CD4-positive, alpha-beta memory T cell (primary cell): ENCODE results near the gene BCLAF1. TPM values are rescaled to one million over a fixed set of nuclear protein-coding genes. Genes with fewer than 3 reads are reported as not detected.
A peak's percentile ranks its signal among the peaks of the same experiment; 100 is the strongest.

Experiments used
- CTCF ChIA-PET: fragments of 350-600 bp; sonication (Branson Sonifier 250); formaldehyde crosslinking; loops from one replicate; lab custom pipeline; 2021; ENCODE audit warnings: inconsistent platforms; ENCODE audit not compliant: partially characterized antibody; lab: Charles Lee
- POLR2A ChIA-PET: fragments of 350-600 bp; sonication (Branson Sonifier 250); formaldehyde crosslinking; loops from one replicate; lab custom pipeline; 2021; ENCODE audit not compliant: partially characterized antibody; lab: Charles Lee
- DNase-seq, 5 donors: peaks; one replicate each; pipeline versions ENCODE4 v3.0.0 to v3.0.0-alpha.2; 2020 to 2022; ENCODE audit warnings: mixed read lengths in 1 of 5
- H3K27ac ChIP-seq: one replicate; pipeline ENCODE4 v1.7.0; 2013; ENCODE audit warnings: low read depth, low read length
- H3K27me3 ChIP-seq: 2 replicates; pipeline ENCODE4 v1.7.0; 2013; ENCODE audit warnings: mild to moderate bottlenecking, low read length, moderate library complexity; ENCODE audit not compliant: insufficient read depth
- H3K36me3 ChIP-seq: 2 replicates; pipeline ENCODE4 v1.7.0; 2013; ENCODE audit warnings: mild to moderate bottlenecking, low read length, moderate library complexity; ENCODE audit not compliant: insufficient read depth
- H3K4me1 ChIP-seq: 2 replicates; pipeline ENCODE4 v1.7.0; 2013; ENCODE audit warnings: mild to moderate bottlenecking, low read length, moderate library complexity; ENCODE audit not compliant: insufficient read depth
- H3K4me3 ChIP-seq, 2 donors: one replicate each; pipeline ENCODE4 v1.7.0; 2013; ENCODE audit warnings: low read length in 2 of 2, mild to moderate bottlenecking in 1 of 2
- H3K9me3 ChIP-seq, 2 donors: one replicate each; pipeline ENCODE4 v1.7.0; 2013; ENCODE audit warnings: low read length in 2 of 2, control low read depth in 1 of 2; ENCODE audit not compliant: control insufficient read depth in 1 of 2
- H3K27ac Mint-ChIP-seq, 7 donors: one replicate each; pipeline ENCODE4 v1.8.0; 2020 to 2021; ENCODE audit warnings: mixed read lengths in 7 of 7, mild to moderate bottlenecking in 6 of 7, inconsistent platforms in 3 of 7, moderate library complexity in 3 of 7
- H3K27me3 Mint-ChIP-seq, 2 donors: one replicate each; pipeline ENCODE4 v1.8.0; 2020 to 2021; ENCODE audit warnings: mixed read lengths in 2 of 2
- H3K36me3 Mint-ChIP-seq, 2 donors: one replicate each; pipeline ENCODE4 v1.8.0; 2020 to 2021; ENCODE audit warnings: mixed read lengths in 2 of 2, inconsistent platforms in 1 of 2, mild to moderate bottlenecking in 1 of 2
- H3K4me1 Mint-ChIP-seq, 4 donors: one replicate each; pipeline ENCODE4 v1.8.0; 2020 to 2021; ENCODE audit warnings: mixed read lengths in 4 of 4, mild to moderate bottlenecking in 1 of 4
- H3K4me3 Mint-ChIP-seq, 8 donors: one replicate each; pipeline ENCODE4 v1.8.0; 2020 to 2021; ENCODE audit warnings: mixed read lengths in 8 of 8, mild to moderate bottlenecking in 7 of 8, moderate library complexity in 6 of 8, inconsistent platforms in 3 of 8
- H3K9me3 Mint-ChIP-seq, 8 donors: one replicate each; pipeline ENCODE4 v1.8.0; 2020 to 2021; ENCODE audit warnings: mixed read lengths in 8 of 8, mild to moderate bottlenecking in 5 of 8, inconsistent platforms in 3 of 8, moderate library complexity in 1 of 8
- intact Hi-C: fragments of 100-400 bp; cut with micrococcal nuclease; formaldehyde crosslinking; loops from one replicate; pipeline ENCODE4 v1.15.1; 2023
- polyA plus RNA-seq, 2 donors: library from polyadenylated mRNA; unstranded; fragments of 300-500 nt; fragmentation: Illumina TruSeq; gene quantifications; one replicate each; pipeline ENCODE4 v1.2.3, GENCODE V29; 2021
- total RNA-seq, 2 experiments: library from RNA; stranded (reverse); gene quantifications; one replicate each; pipeline ENCODE4 v1.2.3, GENCODE V29; 2021

BCLAF1 gene, protein sequence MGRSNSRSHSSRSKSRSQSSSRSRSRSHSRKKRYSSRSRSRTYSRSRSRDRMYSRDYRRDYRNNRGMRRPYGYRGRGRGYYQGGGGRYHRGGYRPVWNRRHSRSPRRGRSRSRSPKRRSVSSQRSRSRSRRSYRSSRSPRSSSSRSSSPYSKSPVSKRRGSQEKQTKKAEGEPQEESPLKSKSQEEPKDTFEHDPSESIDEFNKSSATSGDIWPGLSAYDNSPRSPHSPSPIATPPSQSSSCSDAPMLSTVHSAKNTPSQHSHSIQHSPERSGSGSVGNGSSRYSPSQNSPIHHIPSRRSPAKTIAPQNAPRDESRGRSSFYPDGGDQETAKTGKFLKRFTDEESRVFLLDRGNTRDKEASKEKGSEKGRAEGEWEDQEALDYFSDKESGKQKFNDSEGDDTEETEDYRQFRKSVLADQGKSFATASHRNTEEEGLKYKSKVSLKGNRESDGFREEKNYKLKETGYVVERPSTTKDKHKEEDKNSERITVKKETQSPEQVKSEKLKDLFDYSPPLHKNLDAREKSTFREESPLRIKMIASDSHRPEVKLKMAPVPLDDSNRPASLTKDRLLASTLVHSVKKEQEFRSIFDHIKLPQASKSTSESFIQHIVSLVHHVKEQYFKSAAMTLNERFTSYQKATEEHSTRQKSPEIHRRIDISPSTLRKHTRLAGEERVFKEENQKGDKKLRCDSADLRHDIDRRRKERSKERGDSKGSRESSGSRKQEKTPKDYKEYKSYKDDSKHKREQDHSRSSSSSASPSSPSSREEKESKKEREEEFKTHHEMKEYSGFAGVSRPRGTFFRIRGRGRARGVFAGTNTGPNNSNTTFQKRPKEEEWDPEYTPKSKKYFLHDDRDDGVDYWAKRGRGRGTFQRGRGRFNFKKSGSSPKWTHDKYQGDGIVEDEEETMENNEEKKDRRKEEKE
- total RNA-seq (100 to 1,000 TPM; 233 to 242 TPM), polyA plus RNA-seq (100 to 1,000 TPM in 1 of 2 donors, 10 to 100 TPM in 1; 81.9 to 114 TPM)

DNA sequence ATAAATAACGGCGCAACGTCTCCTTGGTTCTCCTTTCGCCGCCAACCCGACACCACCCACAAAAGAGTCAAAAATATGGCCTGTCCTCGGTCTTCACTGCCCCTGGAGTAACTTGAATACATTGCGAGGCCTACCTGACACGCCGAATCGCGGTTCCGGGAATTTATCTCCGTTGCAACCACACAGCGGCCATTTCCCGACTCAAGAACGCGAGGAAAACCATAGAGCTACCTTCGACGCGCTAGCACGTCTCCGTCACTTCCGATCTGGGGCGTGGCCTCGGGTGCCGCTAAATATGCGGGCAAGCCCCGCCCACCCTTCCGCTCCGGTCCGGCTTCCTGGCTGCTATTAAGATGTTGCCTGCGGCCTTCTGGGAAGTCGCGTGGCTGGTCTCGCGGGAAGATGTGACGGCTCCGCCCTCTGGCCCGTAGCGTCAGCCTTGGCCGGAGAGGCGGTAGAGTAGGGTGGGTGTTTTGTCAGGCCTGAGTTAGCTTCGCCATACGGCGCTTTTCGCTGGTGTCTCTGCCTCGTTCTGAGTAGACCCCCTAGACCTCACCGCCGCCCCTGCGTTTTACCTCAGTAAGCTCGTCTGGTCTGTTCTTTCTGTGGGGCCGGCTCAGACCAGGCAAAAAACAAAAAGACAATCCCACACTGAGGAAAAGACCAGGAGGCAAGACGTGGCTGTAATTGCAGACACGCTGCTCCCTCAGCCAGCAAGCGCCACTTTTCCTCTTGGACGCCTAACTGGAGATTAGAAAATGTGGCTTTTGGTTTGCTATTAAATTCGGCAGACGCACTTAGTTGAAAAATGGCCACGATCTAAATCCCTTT, at the start of gene BCLAF1:
TSS of gene BCLAF1 (minus strand) at position 268 of the 831 bp plus-strand sequence. CDS start 9,980 bp downstream, outside the sequence.
- Mint-ChIP-seq H3K4me3 (peak within 1 kb of the TSS; percentile 93 to 100 (median 100)), H3K4me1 (peaks cover 22 to 72% (median 47%) of the 10 kb centered on the region in 4 donors), H3K27me3 (peaks cover 5% of the 10 kb centered on the region in 2 donors), H3K36me3 (peaks cover 15 to 40% of the 10 kb centered on the region in 2 donors), H3K9me3 (peaks cover 0 to 12% (median 2%) of the 10 kb centered on the region in 8 donors), H3K27ac (peak within 1 kb of the TSS; percentile 99 to 100 (median 100))
- H3K9me3 ChIP-seq, result no peaks in the 10 kb centered on the region
- ChIA-PET CTCF (interaction anchor here (0.9 to 4.0 kb wide), 12 partner anchors 21 to 1235 kb away, joined by 3 to 17 read pairs (median 4); partner anchors contain the start of genes AHI1, HBS1L, MAP3K5 and MTFR2), POLR2A (interaction anchor here (0.6 to 7.8 kb wide), 53 partner anchors 8 to 1758 kb away, joined by 3 to 198 read pairs (median 5); partner anchors contain the start of genes AHI1, HBS1L, MAP3K5 and MAP7)
- H3K27ac ChIP-seq, result peak within 1 kb of the TSS; percentile 100
- H3K36me3 ChIP-seq, result no peaks in the 10 kb centered on the region
- H3K27me3 ChIP-seq, result no peaks in the 10 kb centered on the region
- DNase-seq, result peak; percentile 99 to 100 (median 100)
- H3K4me3 ChIP-seq, result peak within 1 kb of the TSS; percentile 92 to 94
- peaks cover 56% of the 10 kb centered on the region for H3K4me1 ChIP-seq
- intact Hi-C loops, result loop anchor here (1.0 to 10.0 kb wide), 6 partner anchors 28 to 792 kb away; partner anchors contain the start of genes AHI1, MAP3K5, MTFR2 and PEX7

- Histone ChIP-seq H3K27me3 (no peaks in the 10 kb centered on the region), H3K36me3 (no peaks in the 10 kb centered on the region), H3K4me3 (no peak overlapping the region), H3K4me1 (no peaks in the 10 kb centered on the region), H3K27ac (no peak overlapping the region), H3K9me3 (no peaks in the 10 kb centered on the region)
- no peaks in the 10 kb centered on the region for H3K9me3 Mint-ChIP-seq
- CTCF ChIA-PET, result no interaction called here
- POLR2A ChIA-PET, result no interaction called here
- H3K4me3 Mint-ChIP-seq, result no peak overlapping the region
- H3K27me3 Mint-ChIP-seq, result no peaks in the 10 kb centered on the region
- no peak overlapping the region for H3K27ac Mint-ChIP-seq
- DNase-seq, result no peak
- intact Hi-C loops, result no loop called here
- no peaks in the 10 kb centered on the region for H3K36me3 Mint-ChIP-seq
- no peaks in the 10 kb centered on the region for H3K4me1 Mint-ChIP-seq
Measured at GRCh38 chr6:136338486-136338885, 48.8 kb upstream of the BCLAF1 start.

GRCh38 chr6:136337606-136338005, 48.0 kb upstream of the BCLAF1 start:
- Mint-ChIP-seq H3K4me1 (no peaks in the 10 kb centered on the region), H3K9me3 (no peaks in the 10 kb centered on the region), H3K27ac (no peak overlapping the region), H3K36me3 (no peaks in the 10 kb centered on the region), H3K4me3 (no peak overlapping the region), H3K27me3 (no peaks in the 10 kb centered on the region)
- DNase-seq, result no peak
- no peaks in the 10 kb centered on the region for H3K4me1 ChIP-seq
- intact Hi-C loops, result no loop called here
- ChIA-PET POLR2A (no interaction called here), CTCF (interaction anchor here (0.8 kb wide), 1 partner anchor 9 kb away, joined by 3 read pairs; no protein-coding TSS in a partner anchor)
- H3K4me3 ChIP-seq, result no peak overlapping the region
- no peaks in the 10 kb centered on the region for H3K9me3 ChIP-seq
- no peaks in the 10 kb centered on the region for H3K27me3 ChIP-seq
- no peaks in the 10 kb centered on the region for H3K36me3 ChIP-seq
- no peak overlapping the region for H3K27ac ChIP-seq

DNA sequence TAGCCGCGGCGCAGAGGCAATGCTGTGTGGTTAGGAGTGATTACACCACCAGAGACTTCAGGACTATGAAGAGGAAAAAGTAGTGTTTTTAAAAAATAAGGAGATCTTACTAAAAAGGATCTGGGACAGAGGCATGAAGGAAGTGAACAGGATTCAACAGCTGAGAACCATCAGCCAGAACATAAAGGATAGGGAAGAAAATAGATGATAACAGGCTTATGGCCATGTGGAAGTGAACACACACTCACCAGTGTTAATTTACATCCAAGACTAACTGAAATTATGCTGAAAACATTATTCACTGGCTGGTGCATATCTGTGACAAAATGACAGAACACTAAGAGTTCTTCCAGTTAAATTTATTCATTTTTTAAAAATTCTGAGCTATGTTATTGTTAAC, 47.5 kb upstream of the BCLAF1 start:
- no peaks in the 10 kb centered on the region for H3K27me3 Mint-ChIP-seq
- intact Hi-C loops, result no loop called here

GRCh38 chr6:136335736-136336363, 46.2 kb upstream of the BCLAF1 start:
- intact Hi-C loops, result no loop called here
- CTCF ChIA-PET, result no interaction called here
- no peaks in the 10 kb centered on the region for H3K27me3 Mint-ChIP-seq
- H3K4me1 ChIP-seq, result no peaks in the 10 kb centered on the region
- H3K27ac ChIP-seq, result no peak overlapping the region
- no peak overlapping the region for H3K4me3 ChIP-seq
- no peaks in the 10 kb centered on the region for H3K36me3 ChIP-seq
- H3K4me3 Mint-ChIP-seq, result no peak overlapping the region
- no peak overlapping the region for H3K27ac Mint-ChIP-seq
- no peaks in the 10 kb centered on the region for H3K9me3 ChIP-seq
- no peaks in the 10 kb centered on the region for H3K27me3 ChIP-seq
- no peaks in the 10 kb centered on the region for H3K9me3 Mint-ChIP-seq
- DNase-seq, result no peak
- POLR2A ChIA-PET, result no interaction called here
- no peaks in the 10 kb centered on the region for H3K4me1 Mint-ChIP-seq
- no peaks in the 10 kb centered on the region for H3K36me3 Mint-ChIP-seq

More for the DNA sequence above, 47.5 kb upstream of the BCLAF1 start:
- Histone ChIP-seq H3K27me3 (no peaks in the 10 kb centered on the region), H3K9me3 (no peaks in the 10 kb centered on the region), H3K4me3 (no peak overlapping the region), H3K4me1 (no peaks in the 10 kb centered on the region), H3K27ac (no peak overlapping the region), H3K36me3 (no peaks in the 10 kb centered on the region)
- Mint-ChIP-seq H3K4me1 (no peaks in the 10 kb centered on the region), H3K9me3 (no peaks in the 10 kb centered on the region), H3K36me3 (no peaks in the 10 kb centered on the region), H3K27ac (no peak overlapping the region), H3K4me3 (no peak overlapping the region)
- POLR2A ChIA-PET, result no interaction called here
- CTCF ChIA-PET, result interaction anchor here (0.8 kb wide), 1 partner anchor 9 kb away, joined by 3 read pairs; no protein-coding TSS in a partner anchor
- no peak for DNase-seq

DNA sequence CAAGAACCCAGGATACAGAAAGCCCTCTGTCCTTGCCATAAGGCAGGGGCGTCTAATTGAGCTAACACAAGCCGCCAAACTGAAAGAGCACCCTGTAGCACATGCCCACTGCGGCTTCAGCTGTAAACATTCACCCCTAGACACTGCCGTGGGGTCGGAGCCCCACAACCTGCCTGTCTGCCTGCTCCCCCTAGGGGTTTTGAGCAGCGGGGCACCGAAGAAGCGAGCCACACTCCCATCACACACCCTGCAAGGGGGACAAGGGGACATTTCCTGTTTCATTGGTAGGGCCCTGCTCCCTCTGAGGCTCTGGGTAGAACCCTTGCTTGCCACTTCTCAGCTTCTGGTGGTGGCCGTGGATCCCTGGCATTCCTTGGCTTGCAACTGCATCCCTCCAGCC, 45.2 kb upstream of the BCLAF1 start:
- H3K4me1 Mint-ChIP-seq, result no peaks in the 10 kb centered on the region
- Histone ChIP-seq H3K27ac (no peak overlapping the region), H3K9me3 (no peaks in the 10 kb centered on the region), H3K27me3 (no peaks in the 10 kb centered on the region), H3K36me3 (no peaks in the 10 kb centered on the region), H3K4me1 (no peaks in the 10 kb centered on the region), H3K4me3 (no peak overlapping the region)
- DNase-seq, result no peak
- CTCF ChIA-PET, result no interaction called here
- intact Hi-C loops, result no loop called here
- H3K27ac Mint-ChIP-seq, result no peak overlapping the region
- H3K4me3 Mint-ChIP-seq, result no peak overlapping the region
- H3K27me3 Mint-ChIP-seq, result no peaks in the 10 kb centered on the region
- POLR2A ChIA-PET, result no interaction called here
- no peaks in the 10 kb centered on the region for H3K36me3 Mint-ChIP-seq
- no peaks in the 10 kb centered on the region for H3K9me3 Mint-ChIP-seq
